Measurements from ENCODE around the gene KCNJ11.

DNA sequence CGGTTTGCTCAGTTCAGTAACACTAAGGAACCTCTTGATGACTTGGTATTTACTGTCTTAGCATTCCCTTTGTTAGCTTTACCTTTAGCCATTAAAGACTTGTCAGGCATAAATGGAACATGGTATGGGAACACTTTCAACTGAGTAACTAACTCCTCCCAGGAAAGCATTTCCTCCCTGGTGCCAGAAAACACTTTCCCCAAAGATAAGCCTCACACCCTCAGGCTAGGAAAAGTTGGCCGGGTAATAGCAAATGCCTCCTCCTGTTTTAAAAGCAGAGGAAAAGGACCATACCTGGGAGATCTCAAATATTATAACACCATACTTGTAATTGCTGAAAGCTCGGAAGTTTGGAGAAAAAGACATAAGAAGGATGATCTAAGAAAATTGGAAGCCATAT lies 12.0 kb downstream of the KCNJ11 start:
- TF ChIP-seq, protein P1, sequence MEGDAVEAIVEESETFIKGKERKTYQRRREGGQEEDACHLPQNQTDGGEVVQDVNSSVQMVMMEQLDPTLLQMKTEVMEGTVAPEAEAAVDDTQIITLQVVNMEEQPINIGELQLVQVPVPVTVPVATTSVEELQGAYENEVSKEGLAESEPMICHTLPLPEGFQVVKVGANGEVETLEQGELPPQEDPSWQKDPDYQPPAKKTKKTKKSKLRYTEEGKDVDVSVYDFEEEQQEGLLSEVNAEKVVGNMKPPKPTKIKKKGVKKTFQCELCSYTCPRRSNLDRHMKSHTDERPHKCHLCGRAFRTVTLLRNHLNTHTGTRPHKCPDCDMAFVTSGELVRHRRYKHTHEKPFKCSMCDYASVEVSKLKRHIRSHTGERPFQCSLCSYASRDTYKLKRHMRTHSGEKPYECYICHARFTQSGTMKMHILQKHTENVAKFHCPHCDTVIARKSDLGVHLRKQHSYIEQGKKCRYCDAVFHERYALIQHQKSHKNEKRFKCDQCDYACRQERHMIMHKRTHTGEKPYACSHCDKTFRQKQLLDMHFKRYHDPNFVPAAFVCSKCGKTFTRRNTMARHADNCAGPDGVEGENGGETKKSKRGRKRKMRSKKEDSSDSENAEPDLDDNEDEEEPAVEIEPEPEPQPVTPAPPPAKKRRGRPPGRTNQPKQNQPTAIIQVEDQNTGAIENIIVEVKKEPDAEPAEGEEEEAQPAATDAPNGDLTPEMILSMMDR (IDR thresholded peaks at IDR 0.05), result no peak
- TF ChIP-seq POLR2A (IDR thresholded peaks at IDR 0.05), result no peak
